Chondrocyte (in vitro differentiated cells): ENCODE results near the gene SCLY. TPM values are rescaled to one million over a fixed set of nuclear protein-coding genes. Genes with fewer than 3 reads are reported as not detected.
"Not testable (repeated sequence)": the region's sequence is repeated elsewhere in the genome, so short reads cannot be mapped to it uniquely, and the experiment has no call there.

Experiments used
- DNase-seq: peaks from one replicate; pipeline ENCODE4 v3.0.0; 2021; ENCODE audit warnings: mixed read lengths, low spot score
- H3K27ac Mint-ChIP-seq: one replicate; pipeline ENCODE4 v1.8.0; 2021; ENCODE audit warnings: mild to moderate bottlenecking, moderate library complexity, mixed read lengths; ENCODE audit not compliant: unreplicated experiment
- H3K27me3 Mint-ChIP-seq: 2 replicates; pipeline ENCODE4 v1.8.0; 2021; ENCODE audit warnings: low read depth, mixed read lengths
- H3K36me3 Mint-ChIP-seq: 2 replicates; pipeline ENCODE4 v1.8.0; 2021; ENCODE audit warnings: low read depth, mixed read lengths
- H3K4me1 Mint-ChIP-seq: 2 replicates; pipeline ENCODE4 v1.8.0; 2021; ENCODE audit warnings: low read depth, mild to moderate bottlenecking, mixed read lengths
- H3K4me3 Mint-ChIP-seq: one replicate; pipeline ENCODE4 v1.8.0; 2021; ENCODE audit warnings: mild to moderate bottlenecking, moderate library complexity, mixed read lengths; ENCODE audit not compliant: unreplicated experiment
- H3K9me3 Mint-ChIP-seq: 2 replicates; pipeline ENCODE4 v1.8.0; 2021; ENCODE audit warnings: low read depth, mixed read lengths
- CTCF ChIP-seq: fragments of 200-600 bp; sonication (generic); IDR thresholded peaks from 2 replicates; pipeline ENCODE4 v1.5.0; 2021; ENCODE audit warnings: antibody characterized with exemption, mild to moderate bottlenecking, moderate library complexity
- total RNA-seq: library from RNA; stranded (reverse); gene quantifications from 3 replicates; pipeline ENCODE4 v1.2.1, GENCODE V29; 2021

The SCLY gene
- total RNA-seq, 1 donor from 2014 or later: 12.7 TPM

DNA sequence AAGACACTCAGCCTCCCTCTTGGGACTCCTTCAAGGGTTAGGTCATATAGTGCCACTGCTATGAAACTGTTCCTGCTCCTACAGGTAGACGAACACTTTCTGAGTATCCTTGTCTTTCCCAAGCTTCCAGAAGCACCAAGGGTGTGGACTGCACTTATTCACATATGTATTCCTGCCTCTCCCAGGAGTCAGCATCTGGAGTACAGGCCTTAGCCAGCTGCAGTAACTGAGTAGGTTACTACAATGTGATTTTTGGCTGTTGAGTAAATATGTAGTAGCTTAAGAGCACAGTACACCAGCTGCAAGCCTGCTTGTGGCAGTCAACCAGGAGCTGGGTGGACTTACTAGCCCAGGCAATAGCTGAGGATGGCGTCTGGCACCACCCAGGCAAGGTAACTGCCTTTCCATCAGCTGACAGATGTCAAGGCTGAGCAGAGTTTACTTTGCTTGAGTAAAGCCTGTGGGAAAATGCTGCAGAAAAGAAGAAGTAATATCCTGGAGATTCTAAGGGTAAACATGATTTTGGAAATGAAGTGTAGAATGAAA lies 14.0 kb upstream of the SCLY start:
- H3K4me1 Mint-ChIP-seq: no peaks in the 10 kb centered on the region
- no peaks in the 10 kb centered on the region for H3K27me3 Mint-ChIP-seq
- no peak for TF ChIP-seq CTCF
- no peak for DNase-seq
- H3K9me3 Mint-ChIP-seq: peaks cover 17% of the 10 kb centered on the region
- no peak overlapping the region for H3K27ac Mint-ChIP-seq
- no peak overlapping the region for H3K4me3 Mint-ChIP-seq
- peaks cover 21% of the 10 kb centered on the region for H3K36me3 Mint-ChIP-seq

GRCh38 chr2:238053191-238053776 lies 7.5 kb upstream of the SCLY start:
- Mint-ChIP-seq H3K9me3 (peaks cover 8% of the 10 kb centered on the region), H3K27me3 (no peaks in the 10 kb centered on the region), H3K4me1 (no peaks in the 10 kb centered on the region), H3K4me3 (no peak overlapping the region), H3K27ac (no peak overlapping the region), H3K36me3 (no peaks in the 10 kb centered on the region)
- TF ChIP-seq CTCF: no peak
- DNase-seq: no peak

- TF ChIP-seq CTCF: no peak
- Mint-ChIP-seq H3K36me3 (peaks cover 4% of the 10 kb centered on the region), H3K27ac (no peak overlapping the region), H3K4me1 (peaks cover 10% of the 10 kb centered on the region), H3K9me3 (peaks cover 2% of the 10 kb centered on the region), H3K4me3 (no peak overlapping the region), H3K27me3 (no peaks in the 10 kb centered on the region)
- no peak for DNase-seq
Observed at GRCh38 chr2:238055841-238056240, 5.0 kb upstream of the SCLY start.

DNA sequence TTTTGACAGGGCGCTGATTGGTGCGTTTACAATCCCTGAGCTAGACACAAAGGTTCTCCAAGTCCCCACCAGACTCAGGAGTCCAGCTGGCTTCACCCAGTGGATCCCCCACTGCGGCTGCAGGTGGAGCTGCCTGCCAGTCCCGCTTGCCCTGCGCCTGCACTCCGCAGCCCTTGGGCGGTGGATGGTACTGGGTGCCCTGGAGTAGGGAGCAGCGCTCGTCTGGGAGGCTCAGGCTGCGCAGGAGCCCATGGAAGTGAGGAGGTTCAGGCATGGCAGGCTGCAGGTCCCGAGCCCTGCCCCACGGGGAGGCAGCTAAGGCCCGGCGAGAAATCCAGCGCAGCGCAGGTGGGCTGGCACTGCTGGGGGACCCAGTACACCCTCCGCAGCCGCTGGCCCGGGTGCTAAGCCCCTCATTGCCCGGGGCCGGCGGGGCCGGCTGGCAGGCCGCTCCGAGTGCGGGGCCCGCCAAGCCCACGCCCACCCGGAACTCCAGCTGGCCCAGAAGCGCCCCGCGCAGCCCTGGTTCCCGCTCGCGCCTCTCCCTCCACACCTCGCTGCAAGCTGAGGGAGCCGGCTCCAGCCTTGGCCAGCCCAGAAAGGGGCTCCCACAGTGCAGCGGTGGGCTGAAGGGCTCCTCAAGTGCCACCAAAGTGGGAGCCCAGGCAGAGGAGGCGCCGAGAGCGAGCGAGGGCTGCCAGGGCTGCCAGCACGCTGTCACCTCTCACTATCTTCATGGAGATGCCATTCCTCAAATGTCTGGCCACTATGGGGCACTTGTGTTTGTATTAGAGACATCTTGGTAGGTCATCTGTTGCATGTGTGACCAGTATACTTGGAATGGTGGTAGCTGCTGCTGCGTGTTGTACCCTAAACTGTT lies 2.9 kb upstream of the SCLY start:
- H3K4me1 Mint-ChIP-seq: peaks cover 18% of the 10 kb centered on the region
- not testable (repeated sequence) for H3K27me3 Mint-ChIP-seq, DNase-seq, H3K27ac Mint-ChIP-seq, H3K36me3 Mint-ChIP-seq, H3K4me3 Mint-ChIP-seq, H3K9me3 Mint-ChIP-seq

GRCh38 chr2:238059505-238059904 lies 1.3 kb upstream of the SCLY start:
- H3K4me1 Mint-ChIP-seq: peaks cover 18% of the 10 kb centered on the region

More at GRCh38 chr2:238059505-238059904, 1.3 kb upstream of the SCLY start:
- DNase-seq: no peak
- Mint-ChIP-seq H3K36me3 (peaks cover 4% of the 10 kb centered on the region), H3K9me3 (no peaks in the 10 kb centered on the region), H3K27me3 (no peaks in the 10 kb centered on the region), H3K4me3 (peak overlapping the region; percentile 89), H3K27ac (peak overlapping the region; percentile 50)
- TF ChIP-seq CTCF: no peak
